Activated naive CD4-positive, alpha-beta T cell treated with anti-CD3 and anti-CD28 coated beads, Interleukin-2, amount 50 U/mL, for 24 hours (primary cell): ENCODE results near the gene FBLN2.

Source experiments
- H3K27ac Mint-ChIP-seq: one replicate; pipeline ENCODE4 v1.8.0; 2021; ENCODE audit warnings: mild to moderate bottlenecking, mixed read lengths
- H3K27me3 Mint-ChIP-seq: one replicate; pipeline ENCODE4 v1.8.0; 2021; ENCODE audit warnings: mixed read lengths
- H3K36me3 Mint-ChIP-seq: one replicate; pipeline ENCODE4 v1.8.0; 2021; ENCODE audit warnings: mixed read lengths
- H3K4me1 Mint-ChIP-seq: one replicate; pipeline ENCODE4 v1.8.0; 2021; ENCODE audit warnings: mixed read lengths
- H3K4me3 Mint-ChIP-seq: one replicate; pipeline ENCODE4 v1.8.0; 2021; ENCODE audit warnings: mild to moderate bottlenecking, mixed read lengths
- H3K9me3 Mint-ChIP-seq: one replicate; pipeline ENCODE4 v1.8.0; 2021; ENCODE audit warnings: mixed read lengths

The FBLN2 gene

DNA sequence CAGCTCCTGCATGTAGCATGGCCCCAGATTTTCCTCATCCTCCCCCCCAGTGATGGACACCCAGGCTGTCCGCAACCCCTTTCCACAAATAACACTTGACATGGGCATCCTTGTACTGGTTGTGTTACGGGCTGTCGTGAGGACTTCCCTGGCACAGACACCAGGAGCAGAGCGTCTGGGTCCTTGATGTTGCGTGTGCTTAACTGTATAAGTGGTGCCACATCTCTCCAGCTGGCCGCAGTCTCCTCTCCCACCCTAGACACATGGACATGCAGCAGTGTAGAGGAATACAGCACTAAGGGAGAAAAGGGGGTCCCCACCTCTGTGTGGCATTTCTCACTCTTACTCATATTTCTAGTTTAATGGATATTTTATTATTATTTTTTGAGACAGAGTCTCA lies 56.6 kb downstream of the FBLN2 start:
- Mint-ChIP-seq H3K4me3 (no peak overlapping the region), H3K36me3 (no peaks in the 10 kb centered on the region), H3K9me3 (no peaks in the 10 kb centered on the region), H3K4me1 (no peaks in the 10 kb centered on the region), H3K27ac (no peak overlapping the region), H3K27me3 (peaks cover 2% of the 10 kb centered on the region)

DNA sequence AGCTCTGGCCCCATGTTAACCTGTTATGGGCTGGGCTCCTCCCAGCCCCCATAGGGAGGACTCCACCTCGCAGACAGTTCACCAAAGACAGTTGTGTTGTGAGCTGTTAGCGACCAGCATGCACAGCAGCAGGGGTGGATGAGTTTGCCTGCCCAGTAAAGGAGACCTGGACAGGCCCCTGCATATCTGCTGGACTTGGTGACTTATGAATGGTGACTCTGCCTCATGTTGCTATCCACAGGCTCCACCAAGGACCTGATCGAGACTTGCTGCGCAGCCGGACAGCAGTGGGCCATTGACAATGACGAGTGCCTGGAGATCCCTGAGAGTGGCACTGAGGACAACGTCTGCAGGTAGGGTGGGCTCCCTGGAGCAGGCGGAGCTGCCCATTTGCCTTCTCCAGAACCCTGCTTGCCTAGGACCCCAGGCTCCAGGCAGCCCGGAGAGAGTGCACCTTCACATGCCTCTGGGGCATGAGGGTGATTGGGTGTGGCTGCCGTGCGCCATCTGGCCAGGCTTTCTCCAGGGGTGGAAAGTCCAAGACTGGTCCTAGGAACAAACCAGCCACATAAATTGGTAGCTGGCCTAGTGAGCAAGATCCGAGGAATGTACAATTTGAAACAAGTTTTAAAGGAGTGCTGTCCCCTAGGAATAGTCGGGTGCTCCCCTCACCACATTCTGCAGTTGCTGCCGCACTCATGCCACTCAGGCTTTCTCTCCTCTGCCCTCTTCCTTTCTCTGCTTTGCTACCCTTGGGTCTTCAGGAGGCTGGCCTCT lies 59.1 kb downstream of the FBLN2 start:
- no peaks in the 10 kb centered on the region for H3K36me3 Mint-ChIP-seq
- no peak overlapping the region for H3K4me3 Mint-ChIP-seq
- no peak overlapping the region for H3K27ac Mint-ChIP-seq
- no peaks in the 10 kb centered on the region for H3K4me1 Mint-ChIP-seq
- no peaks in the 10 kb centered on the region for H3K9me3 Mint-ChIP-seq
- peaks cover 2% of the 10 kb centered on the region for H3K27me3 Mint-ChIP-seq

- Mint-ChIP-seq H3K27ac (no peak overlapping the region), H3K4me1 (no peaks in the 10 kb centered on the region), H3K36me3 (no peaks in the 10 kb centered on the region), H3K9me3 (no peaks in the 10 kb centered on the region), H3K27me3 (peaks cover 2% of the 10 kb centered on the region), H3K4me3 (no peak overlapping the region)
Observed at GRCh38 chr3:13608969-13609725, 60.2 kb downstream of the FBLN2 start.

- Mint-ChIP-seq H3K9me3 (no peaks in the 10 kb centered on the region), H3K27ac (peak overlapping the region; percentile 52), H3K27me3 (peaks cover 2% of the 10 kb centered on the region), H3K4me3 (no peak overlapping the region), H3K36me3 (no peaks in the 10 kb centered on the region), H3K4me1 (no peaks in the 10 kb centered on the region)
Observed at GRCh38 chr3:13610006-13610570, 61.2 kb downstream of the FBLN2 start.

DNA sequence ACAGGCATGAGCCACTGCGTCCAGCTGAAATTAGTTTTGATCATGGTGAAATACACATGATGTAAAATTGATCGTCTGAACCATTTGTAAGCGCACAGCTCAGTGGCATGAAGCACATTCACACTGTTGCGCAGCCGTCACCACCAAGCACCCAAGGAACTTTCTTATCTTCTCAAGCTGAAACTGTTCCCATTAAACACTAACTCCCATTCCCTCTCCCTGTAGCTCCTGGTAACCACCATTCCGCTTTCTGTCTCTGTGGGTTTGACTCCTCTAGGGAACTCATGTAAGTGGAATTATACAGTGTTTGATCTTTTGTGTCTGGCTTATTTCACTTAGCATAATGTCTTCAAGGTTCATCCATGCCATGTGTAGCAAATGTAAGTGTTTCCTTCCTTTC lies 62.3 kb downstream of the FBLN2 start:
- no peak overlapping the region for H3K4me3 Mint-ChIP-seq
- H3K9me3 Mint-ChIP-seq: no peaks in the 10 kb centered on the region
- H3K27me3 Mint-ChIP-seq: peaks cover 2% of the 10 kb centered on the region
- no peaks in the 10 kb centered on the region for H3K36me3 Mint-ChIP-seq
- no peaks in the 10 kb centered on the region for H3K4me1 Mint-ChIP-seq
- H3K27ac Mint-ChIP-seq: no peak overlapping the region

DNA sequence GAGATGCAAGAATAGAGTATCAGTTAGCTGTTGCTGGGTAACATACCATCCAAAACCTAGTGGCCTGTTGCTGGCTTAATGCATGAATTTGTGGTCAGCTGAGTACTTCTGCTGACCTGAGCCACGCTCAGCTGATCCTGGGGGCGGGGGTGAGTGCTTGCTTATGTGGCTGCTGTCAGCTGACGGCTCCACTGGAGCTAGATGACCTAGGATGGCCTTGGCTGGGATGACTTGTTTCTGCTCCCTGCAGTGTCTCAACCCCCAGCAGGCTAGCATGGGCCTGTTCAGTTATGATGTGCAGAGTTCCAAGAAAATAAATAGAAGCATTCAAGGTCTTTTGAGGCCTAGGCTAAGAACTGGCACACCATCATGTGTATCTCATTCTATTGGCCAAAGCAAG lies 63.9 kb downstream of the FBLN2 start:
- no peaks in the 10 kb centered on the region for H3K27me3 Mint-ChIP-seq
- H3K9me3 Mint-ChIP-seq: no peaks in the 10 kb centered on the region

DNA sequence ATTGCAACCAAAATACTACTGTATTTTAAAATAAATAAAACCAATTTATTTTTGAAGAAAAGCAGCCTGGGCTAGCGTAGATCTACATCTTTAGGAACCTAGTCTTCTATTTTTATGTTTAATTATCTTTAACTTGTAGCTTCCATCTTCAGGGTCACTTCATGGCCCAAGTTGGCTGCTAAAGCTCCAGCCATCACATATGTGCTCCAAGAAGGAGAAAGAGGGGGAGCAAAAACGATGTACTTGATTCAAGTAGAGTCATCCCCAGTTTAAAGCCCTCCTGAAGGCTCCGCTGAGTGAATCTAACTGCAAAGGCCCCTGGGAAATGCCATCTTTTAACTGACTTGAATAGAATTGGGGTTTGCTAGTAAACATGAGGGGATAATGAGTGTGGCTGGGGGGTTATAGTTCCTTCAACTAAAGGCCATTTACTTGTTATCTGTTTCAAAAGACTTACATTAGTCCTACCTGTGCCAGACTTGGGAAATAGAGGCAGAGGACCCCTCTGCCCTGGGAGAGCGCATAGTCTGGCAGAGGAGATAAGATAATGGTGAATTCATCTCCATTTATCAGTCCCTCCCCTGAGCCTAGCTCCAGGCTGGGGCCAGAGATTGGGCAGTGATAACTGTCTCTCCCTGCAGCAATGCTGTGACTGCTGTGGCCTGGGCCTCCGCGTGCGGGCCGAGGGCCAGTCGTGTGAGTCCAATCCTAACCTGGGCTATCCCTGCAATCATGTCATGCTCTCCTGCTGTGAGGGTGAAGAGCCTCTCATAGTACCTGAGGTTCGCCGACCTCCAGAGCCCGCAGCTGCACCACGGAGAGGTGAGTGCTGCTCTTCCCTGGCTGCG lies 64.6 kb downstream of the FBLN2 start:
- H3K27ac Mint-ChIP-seq: no peak overlapping the region
- no peak overlapping the region for H3K4me3 Mint-ChIP-seq
- no peaks in the 10 kb centered on the region for H3K9me3 Mint-ChIP-seq
- no peaks in the 10 kb centered on the region for H3K4me1 Mint-ChIP-seq
- no peaks in the 10 kb centered on the region for H3K27me3 Mint-ChIP-seq
- H3K36me3 Mint-ChIP-seq: no peaks in the 10 kb centered on the region

More for the DNA sequence above, 63.9 kb downstream of the FBLN2 start:
- Mint-ChIP-seq H3K36me3 (no peaks in the 10 kb centered on the region), H3K4me1 (no peaks in the 10 kb centered on the region), H3K4me3 (no peak overlapping the region), H3K27ac (no peak overlapping the region)

- Mint-ChIP-seq H3K36me3 (no peaks in the 10 kb centered on the region), H3K4me3 (no peak overlapping the region), H3K9me3 (no peaks in the 10 kb centered on the region), H3K27ac (no peak overlapping the region), H3K4me1 (no peaks in the 10 kb centered on the region), H3K27me3 (no peaks in the 10 kb centered on the region)
Observed at GRCh38 chr3:13614607-13615006, 65.7 kb downstream of the FBLN2 start.

DNA sequence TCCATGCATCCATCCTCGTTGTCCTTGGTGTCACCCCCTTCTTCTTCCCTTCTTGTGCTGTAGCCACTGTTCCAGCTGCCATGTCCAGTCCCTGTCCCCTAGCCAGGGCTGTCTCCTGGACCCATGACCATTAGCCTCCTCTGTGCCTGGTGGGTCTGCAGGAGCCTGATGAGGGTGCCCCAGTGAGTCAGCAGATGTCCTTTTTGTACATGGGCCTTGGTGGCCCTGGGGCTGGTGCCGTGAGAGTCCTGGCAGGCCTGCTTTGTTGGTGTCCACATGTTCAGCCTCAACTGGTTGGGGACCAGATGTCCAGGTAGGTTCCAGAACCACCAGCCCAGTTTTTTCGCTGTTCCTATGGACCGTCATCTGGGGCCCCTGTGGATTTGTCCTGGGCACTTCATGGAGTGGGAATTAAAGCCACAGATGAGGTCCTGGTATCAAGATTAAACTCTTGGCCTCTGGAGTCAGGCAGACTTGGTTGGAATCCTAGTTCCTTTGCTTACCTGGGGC lies 66.1 kb downstream of the FBLN2 start:
- no peaks in the 10 kb centered on the region for H3K9me3 Mint-ChIP-seq
- no peak overlapping the region for H3K4me3 Mint-ChIP-seq
- H3K27ac Mint-ChIP-seq: no peak overlapping the region
- no peaks in the 10 kb centered on the region for H3K27me3 Mint-ChIP-seq
- no peaks in the 10 kb centered on the region for H3K4me1 Mint-ChIP-seq
- no peaks in the 10 kb centered on the region for H3K36me3 Mint-ChIP-seq

DNA sequence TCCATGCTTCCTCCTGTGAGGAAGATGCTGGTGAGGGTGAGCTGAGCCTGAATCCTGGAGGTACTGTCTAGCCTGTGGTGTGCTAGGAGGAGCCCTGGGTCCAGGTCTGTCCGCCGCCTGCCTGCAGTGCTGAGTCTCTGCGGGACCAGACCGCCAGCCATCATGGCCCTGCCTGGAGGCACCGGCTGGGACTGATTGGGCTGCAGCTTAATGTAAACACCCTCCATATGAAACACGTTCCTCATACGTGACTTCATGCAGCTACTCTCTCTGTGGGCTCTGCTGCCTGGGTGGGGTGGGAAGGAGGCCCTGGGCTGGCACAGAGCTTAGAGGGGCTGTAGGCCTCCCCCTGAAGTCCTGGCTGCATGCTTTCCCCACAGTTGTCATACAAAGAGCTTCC lies 67.4 kb downstream of the FBLN2 start:
- Mint-ChIP-seq H3K4me3 (no peak overlapping the region), H3K4me1 (peaks cover under 1% of the 10 kb centered on the region), H3K36me3 (no peaks in the 10 kb centered on the region), H3K9me3 (no peaks in the 10 kb centered on the region), H3K27me3 (no peaks in the 10 kb centered on the region), H3K27ac (no peak overlapping the region)

DNA sequence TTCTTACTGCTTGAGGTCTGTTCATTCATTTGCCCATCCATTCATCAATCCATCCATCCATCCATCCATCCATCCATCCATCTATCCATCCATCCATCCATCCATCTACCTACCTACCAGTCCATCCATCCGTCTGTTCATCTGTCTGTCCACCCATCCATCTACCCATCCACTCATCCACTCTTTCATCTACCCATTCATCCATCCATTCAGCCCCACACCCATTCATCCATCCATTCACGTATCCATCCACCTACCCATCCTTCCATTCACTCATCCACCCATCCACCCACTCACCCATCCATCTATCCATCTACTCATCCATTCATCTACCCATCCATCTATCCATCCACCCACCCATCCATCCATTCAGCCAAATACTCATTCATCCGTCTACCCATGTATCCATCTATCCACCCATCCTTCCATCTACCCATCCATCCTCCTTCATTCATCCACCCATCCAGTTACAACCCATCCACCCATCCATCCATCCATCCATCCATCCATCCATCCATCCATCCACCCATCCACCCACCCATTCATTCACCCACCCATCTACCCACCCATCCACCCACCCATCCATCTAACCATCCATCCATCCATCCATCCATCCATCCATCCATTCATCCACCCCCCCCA lies 68.3 kb downstream of the FBLN2 start:
- Mint-ChIP-seq H3K36me3 (no peaks in the 10 kb centered on the region), H3K4me3 (no peak overlapping the region), H3K27ac (no peak overlapping the region), H3K27me3 (no peaks in the 10 kb centered on the region), H3K4me1 (peaks cover 7% of the 10 kb centered on the region), H3K9me3 (no peaks in the 10 kb centered on the region)

GRCh38 chr3:13617981-13618380 lies 69.1 kb downstream of the FBLN2 start:
- H3K4me3 Mint-ChIP-seq: no peak overlapping the region
- H3K36me3 Mint-ChIP-seq: no peaks in the 10 kb centered on the region
- H3K27me3 Mint-ChIP-seq: no peaks in the 10 kb centered on the region
- H3K4me1 Mint-ChIP-seq: peaks cover 7% of the 10 kb centered on the region
- no peak overlapping the region for H3K27ac Mint-ChIP-seq
- no peaks in the 10 kb centered on the region for H3K9me3 Mint-ChIP-seq

GRCh38 chr3:13618836-13619235 lies 69.9 kb downstream of the FBLN2 start:
- no peak overlapping the region for H3K4me3 Mint-ChIP-seq
- no peaks in the 10 kb centered on the region for H3K36me3 Mint-ChIP-seq
- peaks cover 7% of the 10 kb centered on the region for H3K4me1 Mint-ChIP-seq
- H3K27me3 Mint-ChIP-seq: no peaks in the 10 kb centered on the region
- no peak overlapping the region for H3K27ac Mint-ChIP-seq
- H3K9me3 Mint-ChIP-seq: no peaks in the 10 kb centered on the region

DNA sequence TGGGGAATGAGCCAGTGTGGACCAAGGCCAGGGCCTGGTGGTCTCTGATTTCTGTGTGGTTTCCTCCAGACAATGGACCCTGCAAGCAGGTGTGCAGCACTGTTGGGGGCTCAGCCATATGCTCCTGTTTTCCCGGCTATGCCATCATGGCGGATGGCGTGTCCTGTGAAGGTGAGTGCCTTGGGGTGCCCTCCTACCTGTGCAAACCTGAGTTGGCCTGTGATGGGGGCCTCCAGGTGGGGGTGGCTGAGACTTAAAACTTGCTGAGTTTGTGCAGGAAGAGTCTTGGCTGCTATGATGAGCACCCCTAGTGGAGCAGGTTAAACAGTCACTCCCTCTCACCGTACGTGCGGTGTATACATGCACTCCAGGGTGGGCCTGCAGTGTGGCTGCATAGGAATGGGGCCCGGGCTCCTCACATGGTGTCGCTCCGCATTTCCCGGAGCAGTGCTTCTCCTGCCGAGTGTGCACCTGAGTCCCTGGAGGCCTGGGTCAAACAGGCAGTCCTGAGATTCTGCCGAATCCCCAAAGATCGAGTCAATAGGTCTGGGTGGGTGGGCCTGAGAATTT lies 70.8 kb downstream of the FBLN2 start:
- Mint-ChIP-seq H3K27me3 (no peaks in the 10 kb centered on the region), H3K27ac (no peak overlapping the region), H3K4me1 (peaks cover 7% of the 10 kb centered on the region), H3K4me3 (no peak overlapping the region), H3K36me3 (no peaks in the 10 kb centered on the region), H3K9me3 (no peaks in the 10 kb centered on the region)

- Mint-ChIP-seq H3K4me3 (no peak overlapping the region), H3K27me3 (no peaks in the 10 kb centered on the region), H3K27ac (no peak overlapping the region), H3K4me1 (peaks cover 7% of the 10 kb centered on the region), H3K36me3 (no peaks in the 10 kb centered on the region), H3K9me3 (no peaks in the 10 kb centered on the region)
Observed at GRCh38 chr3:13620281-13620680, 71.4 kb downstream of the FBLN2 start.
